H7 (cell line): ENCODE results near the gene MPPED1. TPM values are rescaled to one million over a fixed set of nuclear protein-coding genes. Genes with fewer than 3 reads are reported as not detected.

Experiments
- DNase-seq: peaks from one replicate; pipeline ENCODE4 v3.0.0; 2012
- H3K27me3 ChIP-seq: 2 replicates; pipeline ENCODE4 v1.6.0; 2011; ENCODE audit warnings: mild to moderate bottlenecking, low read length; ENCODE audit not compliant: control insufficient read depth, insufficient read depth
- H3K36me3 ChIP-seq: replicated peaks from 2 replicates; pipeline ENCODE4 v1.5.1; 2011; ENCODE audit warnings: low read length; ENCODE audit not compliant: control insufficient read depth, insufficient read depth
- H3K4me3 ChIP-seq: 2 replicates; pipeline ENCODE4 v1.5.1; 2011; ENCODE audit warnings: low read depth, mild to moderate bottlenecking, control low read depth, low read length, moderate library complexity; ENCODE audit not compliant: insufficient read depth
- total RNA-seq: library from RNA; depleted of rRNA; stranded (reverse); fragments of >200 nt; shearing (Covaris generic); gene quantifications from 2 replicates; pipeline ENCODE4 v1.2.3, GENCODE V29; 2014

Gene MPPED1
- total RNA-seq, 1 experiment from 2014 or later = 1.2 TPM

DNA sequence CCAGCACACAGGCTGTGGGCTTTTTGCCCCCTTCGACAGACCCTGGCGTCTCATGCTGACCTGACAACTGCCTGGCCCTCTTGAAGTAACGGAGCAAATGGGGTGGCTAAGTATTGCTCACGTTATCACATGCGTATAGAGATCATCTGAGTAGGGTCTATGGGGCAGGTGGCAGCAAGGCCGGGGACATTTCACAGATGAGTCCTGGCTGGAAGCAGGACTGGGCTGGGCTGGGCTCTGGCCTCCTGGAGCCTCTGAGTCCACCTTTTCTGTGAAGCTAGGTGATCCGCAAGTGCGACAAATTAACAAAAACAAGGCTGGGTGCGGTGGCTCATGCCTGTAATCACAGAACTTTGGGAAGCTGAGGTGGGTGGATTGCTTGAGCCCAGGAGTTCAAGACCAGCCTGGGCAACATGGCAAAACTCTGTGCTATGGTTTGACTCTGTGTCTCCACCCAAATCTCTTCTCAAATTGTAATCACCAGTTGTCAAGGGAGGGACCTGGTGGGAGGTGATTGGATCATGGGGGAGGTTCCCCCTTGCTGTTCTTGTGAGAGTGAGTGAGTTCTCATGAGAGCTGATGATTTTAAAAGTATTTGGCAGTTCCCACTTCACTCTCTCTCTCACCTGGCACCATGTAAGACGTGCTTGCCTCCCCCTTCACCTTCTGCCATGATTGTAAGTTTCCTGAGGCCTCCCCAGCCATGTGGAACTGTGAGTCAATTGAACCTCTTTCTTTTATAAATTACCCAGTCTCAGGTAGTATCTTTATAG lies 122.0 kb downstream of the MPPED1 start:
- no peaks in the 10 kb centered on the region for H3K36me3 ChIP-seq
- no peaks in the 10 kb centered on the region for H3K27me3 ChIP-seq
- H3K4me3 ChIP-seq = no peak overlapping the region
- no peak for DNase-seq

GRCh38 chr22:43534916-43535315 lies 123.1 kb downstream of the MPPED1 start:
- Histone ChIP-seq H3K4me3 (no peak overlapping the region), H3K36me3 (no peaks in the 10 kb centered on the region)

DNA sequence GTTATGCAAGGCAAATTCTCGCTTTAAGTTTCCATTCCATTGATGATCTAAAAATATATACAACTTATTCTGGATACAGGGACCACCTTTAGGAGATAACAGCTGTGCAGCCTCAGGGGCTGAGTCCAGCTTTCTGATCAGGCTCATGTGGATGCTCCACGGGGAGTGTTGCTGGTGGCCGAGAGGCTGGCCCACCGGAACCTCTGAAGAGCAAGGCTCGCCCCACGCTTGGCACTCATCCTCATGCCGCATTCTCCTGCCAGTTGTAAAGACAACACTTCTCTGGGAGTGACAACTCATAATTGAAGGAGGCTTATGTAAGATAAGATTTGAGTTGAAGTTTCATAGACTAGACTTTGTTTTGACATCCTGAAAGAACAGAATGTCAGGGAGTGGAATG lies 123.5 kb downstream of the MPPED1 start:
- H3K27me3 ChIP-seq = no peaks in the 10 kb centered on the region
- no peak overlapping the region for H3K4me3 ChIP-seq
- no peak for DNase-seq
- H3K36me3 ChIP-seq = no peaks in the 10 kb centered on the region

More at GRCh38 chr22:43534916-43535315, 123.1 kb downstream of the MPPED1 start:
- H3K27me3 ChIP-seq = no peaks in the 10 kb centered on the region
- no peak for DNase-seq

DNA sequence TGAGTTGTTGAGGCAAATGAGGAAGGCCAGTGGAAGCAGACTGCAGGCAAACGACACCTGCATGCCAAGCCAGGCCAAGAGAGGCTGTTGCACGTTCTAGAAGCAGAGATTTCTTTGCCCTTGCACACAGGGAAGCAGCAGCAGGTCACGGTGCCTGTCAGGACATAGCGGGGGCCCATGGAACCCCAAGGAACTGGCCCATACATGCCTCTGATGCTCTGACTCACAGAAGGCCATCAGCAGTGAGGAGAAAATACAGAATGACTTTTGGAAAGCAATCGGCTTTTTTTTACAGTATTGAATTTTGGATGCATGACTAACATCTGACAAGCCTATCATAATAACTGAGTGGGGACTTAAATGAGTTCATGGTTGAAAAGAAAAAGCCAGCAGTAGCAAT lies 123.9 kb downstream of the MPPED1 start:
- no peaks in the 10 kb centered on the region for H3K36me3 ChIP-seq
- DNase-seq = no peak

DNA sequence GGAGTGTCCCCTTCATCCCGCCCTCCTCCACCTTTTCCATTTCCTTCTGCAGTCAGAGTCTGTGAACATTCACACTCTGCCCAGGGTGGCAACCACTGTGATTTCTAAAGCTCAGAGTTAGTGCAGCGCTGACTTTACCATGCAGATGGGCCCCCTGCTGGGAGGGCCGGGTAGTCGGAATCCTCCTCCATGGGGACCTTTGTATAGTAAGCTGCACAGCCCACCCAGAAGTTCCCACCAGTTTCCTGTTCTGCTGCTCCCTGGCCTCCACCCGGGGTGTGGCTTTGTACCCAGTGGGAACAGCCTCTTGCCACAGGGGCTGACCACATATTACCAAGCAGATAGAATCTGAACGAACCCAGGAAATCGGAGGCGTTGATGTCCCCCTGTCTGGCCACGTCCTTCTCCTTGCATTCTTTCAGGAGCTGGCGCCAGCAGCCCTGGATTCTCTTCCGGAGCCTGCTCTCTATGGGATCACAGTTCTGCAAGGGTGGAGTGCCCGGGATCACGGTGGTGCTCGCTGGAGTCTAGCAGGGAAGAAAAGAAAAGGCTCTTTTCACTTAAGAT lies 125.3 kb downstream of the MPPED1 start:
- Histone ChIP-seq H3K27me3 (no peaks in the 10 kb centered on the region), H3K4me3 (no peak overlapping the region), H3K36me3 (no peaks in the 10 kb centered on the region)
- no peak for DNase-seq

More for the DNA sequence above, 123.9 kb downstream of the MPPED1 start:
- Histone ChIP-seq H3K4me3 (no peak overlapping the region), H3K27me3 (no peaks in the 10 kb centered on the region)

DNA sequence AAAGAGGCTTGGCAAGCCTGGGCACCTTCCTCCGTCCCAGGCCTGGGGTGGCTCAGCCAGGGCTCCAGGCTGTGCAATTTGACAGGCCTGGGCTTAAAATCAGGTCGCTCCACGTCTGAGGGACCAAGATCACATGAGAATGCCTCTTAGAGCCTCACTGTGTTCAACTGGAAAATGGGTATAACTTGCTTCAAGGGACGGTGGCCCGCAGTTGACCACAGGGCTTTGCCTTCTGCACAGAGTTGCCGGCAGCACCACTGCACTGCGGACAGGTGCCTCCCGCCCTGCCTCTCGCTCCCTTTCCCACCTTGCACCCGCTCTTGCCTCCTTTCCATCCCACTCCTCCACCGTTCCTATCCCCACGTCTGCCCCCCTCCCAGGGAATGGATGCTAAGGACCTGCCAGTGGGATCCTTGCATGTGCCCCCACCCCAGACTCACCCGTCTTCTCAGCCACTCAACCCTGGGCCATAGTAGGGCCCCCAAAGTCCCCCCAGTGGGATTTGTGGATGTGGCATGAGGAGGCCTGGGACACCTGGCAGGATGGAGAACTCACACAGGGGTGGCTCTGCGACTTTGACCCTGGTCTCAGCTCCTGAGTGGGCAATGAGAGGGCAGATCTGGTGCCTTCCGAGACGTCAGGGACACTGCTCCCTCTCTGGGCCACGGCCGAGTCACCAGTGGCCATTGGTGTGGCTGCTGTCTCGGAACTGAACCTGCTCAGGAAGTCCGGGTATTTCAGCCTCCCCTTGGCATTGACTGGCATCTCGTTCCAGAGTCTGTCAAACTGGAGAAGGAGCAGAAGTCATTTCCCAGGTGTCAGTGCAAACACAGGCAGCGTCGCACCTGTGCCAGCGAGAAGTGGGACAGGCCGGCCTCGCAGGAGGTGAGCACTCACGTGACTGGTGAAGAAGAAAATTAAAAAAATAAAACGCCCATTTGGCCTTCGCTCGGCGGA lies 128.0 kb downstream of the MPPED1 start:
- Histone ChIP-seq H3K36me3 (no peaks in the 10 kb centered on the region), H3K27me3 (no peaks in the 10 kb centered on the region), H3K4me3 (no peak overlapping the region)
- DNase-seq = no peak

DNA sequence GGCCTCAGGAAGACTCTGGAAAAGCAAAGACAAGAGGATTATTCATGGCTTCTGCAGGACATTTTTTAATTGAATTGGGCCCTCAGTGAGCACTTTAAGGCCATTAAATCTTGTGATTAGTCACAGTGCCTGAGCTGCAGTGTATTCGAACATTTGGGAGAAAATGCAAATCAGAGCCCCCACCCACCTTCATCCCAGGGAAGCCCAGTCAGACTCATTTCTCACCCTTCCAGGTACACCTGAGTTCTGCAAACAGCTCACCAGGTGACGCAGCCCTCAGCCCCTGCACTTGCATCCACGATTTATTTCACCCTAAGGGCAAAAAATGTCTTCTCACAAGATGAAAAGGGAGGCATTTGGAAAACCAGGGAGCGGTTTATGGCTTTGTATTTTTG lies 128.7 kb downstream of the MPPED1 start:
- no peaks in the 10 kb centered on the region for H3K27me3 ChIP-seq
- H3K36me3 ChIP-seq = no peaks in the 10 kb centered on the region

DNA sequence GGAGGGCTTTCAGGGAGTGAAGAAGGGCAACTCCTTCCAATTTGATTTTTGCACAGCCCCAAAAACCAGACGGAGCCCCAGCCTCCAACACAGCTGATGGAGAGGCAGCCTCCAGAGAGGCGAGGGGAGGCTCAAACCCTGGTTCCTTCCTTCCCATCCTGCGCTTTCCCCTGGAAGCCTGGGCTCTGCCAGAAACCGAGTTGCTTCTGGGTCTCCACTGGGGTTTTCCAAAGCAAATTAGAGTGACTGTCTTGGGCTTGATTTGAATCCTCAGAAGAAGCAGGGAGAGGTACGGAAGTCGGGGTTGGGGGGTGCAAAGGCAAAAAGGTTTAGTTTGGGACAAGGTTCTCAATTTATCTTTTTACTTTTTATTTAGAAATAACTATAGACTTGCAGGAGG lies 129.2 kb downstream of the MPPED1 start:
- no peaks in the 10 kb centered on the region for H3K27me3 ChIP-seq
- no peak for DNase-seq
- no peaks in the 10 kb centered on the region for H3K36me3 ChIP-seq
- no peak overlapping the region for H3K4me3 ChIP-seq

More for the DNA sequence above, 128.7 kb downstream of the MPPED1 start:
- no peak for DNase-seq
- H3K4me3 ChIP-seq = no peak overlapping the region

DNA sequence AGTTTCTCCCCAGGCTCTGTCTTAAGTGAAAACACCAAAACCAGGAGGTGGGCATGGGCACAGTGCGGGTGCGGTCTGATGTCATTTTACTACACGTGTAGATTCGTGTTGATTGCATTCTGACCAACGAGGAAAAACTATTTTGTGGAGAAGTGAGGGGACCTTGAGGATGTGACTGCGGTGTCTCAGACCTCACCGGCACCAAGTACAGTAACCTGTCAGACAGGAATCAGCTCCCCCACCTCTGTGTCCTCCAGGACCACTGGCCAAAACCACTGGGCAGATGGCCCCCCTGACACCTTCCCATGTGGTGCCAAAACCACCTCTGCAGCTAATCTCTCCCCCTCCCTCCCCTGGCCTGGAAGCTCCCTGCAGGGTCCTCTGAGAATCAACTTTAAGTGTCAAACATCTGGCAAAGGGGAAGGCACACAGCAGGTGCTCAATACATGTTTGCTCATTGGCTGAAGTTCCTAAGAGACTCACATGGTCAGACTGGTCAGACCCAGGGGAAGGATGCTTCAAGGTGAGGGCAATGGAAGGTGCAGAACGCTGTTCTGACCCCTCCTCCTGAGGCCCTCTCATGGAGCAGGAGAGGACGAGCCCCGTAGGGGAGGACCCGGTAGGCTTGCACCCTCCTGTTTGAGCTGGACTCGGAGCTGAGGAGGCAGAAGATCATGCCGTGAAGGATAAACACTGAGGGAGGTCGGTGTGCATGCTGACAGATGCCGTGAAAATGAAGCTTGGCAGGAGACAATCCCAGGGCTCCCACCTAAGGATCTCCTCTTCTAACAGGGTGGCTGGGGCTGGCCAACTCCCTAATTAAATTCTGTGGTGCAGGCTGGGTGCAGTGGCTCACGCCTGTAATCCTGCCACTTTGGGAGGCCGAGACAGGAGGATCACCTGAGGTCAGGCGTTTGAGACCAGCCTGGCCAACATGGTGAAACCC lies 129.9 kb downstream of the MPPED1 start:
- Histone ChIP-seq H3K27me3 (no peaks in the 10 kb centered on the region), H3K4me3 (no peak overlapping the region), H3K36me3 (no peaks in the 10 kb centered on the region)
- no peak for DNase-seq

GRCh38 chr22:43542681-43543521 lies 131.1 kb downstream of the MPPED1 start:
- H3K36me3 ChIP-seq = no peaks in the 10 kb centered on the region
- H3K27me3 ChIP-seq = no peaks in the 10 kb centered on the region
- no peak overlapping the region for H3K4me3 ChIP-seq
- DNase-seq = no peak

DNA sequence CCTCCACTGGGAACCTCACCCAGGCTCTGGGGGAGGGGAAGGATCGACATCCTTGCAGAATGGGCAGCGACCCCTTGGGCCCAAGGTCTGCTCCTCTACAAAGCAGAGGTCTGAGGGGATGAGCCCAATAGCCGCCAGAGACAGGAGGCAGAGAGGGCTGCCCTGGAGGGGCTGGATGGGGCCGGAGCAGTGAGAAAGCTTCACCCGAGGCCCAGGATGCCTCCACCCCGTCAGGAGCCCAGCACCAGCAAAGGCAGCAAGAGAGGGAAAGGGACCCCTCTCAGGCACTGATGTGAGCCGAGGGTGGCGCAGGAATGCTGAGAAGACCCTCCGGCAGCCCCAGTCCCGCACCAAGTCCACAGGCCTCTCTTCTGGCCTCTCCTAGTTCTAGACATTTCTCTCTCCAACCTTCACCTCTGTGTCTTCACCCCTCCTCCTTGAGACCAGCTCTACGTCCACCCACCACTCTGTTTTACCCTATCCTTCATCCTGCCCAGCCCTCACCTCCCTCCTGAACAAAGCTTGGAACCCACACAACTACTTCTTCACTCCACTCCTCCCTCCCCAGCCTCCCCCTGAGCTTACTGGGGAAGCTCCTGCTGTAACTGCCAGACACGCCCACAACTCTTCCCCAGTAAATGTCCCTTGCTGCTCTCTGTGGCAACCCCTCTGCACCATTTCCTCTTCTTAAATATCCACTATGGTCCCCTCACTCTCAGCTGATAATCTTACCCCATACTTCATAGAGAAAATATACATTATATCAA lies 131.9 kb downstream of the MPPED1 start:
- H3K27me3 ChIP-seq = no peaks in the 10 kb centered on the region
- no peak for DNase-seq

GRCh38 chr22:43544289-43544673 lies 132.5 kb downstream of the MPPED1 start:
- Histone ChIP-seq H3K36me3 (no peaks in the 10 kb centered on the region), H3K4me3 (no peak overlapping the region), H3K27me3 (no peaks in the 10 kb centered on the region)
- DNase-seq = no peak

More for the DNA sequence above, 131.9 kb downstream of the MPPED1 start:
- Histone ChIP-seq H3K4me3 (no peak overlapping the region), H3K36me3 (no peaks in the 10 kb centered on the region)

GRCh38 chr22:43546186-43546585 lies 134.4 kb downstream of the MPPED1 start:
- no peak for DNase-seq
- H3K36me3 ChIP-seq = no peaks in the 10 kb centered on the region
- H3K4me3 ChIP-seq = no peak overlapping the region
- H3K27me3 ChIP-seq = no peaks in the 10 kb centered on the region
